ENCODE measurements around the gene IGSF21. TPM values are rescaled to one million over a fixed set of nuclear protein-coding genes. Genes with fewer than 3 reads are reported as not detected.

IGSF21 gene
- polyA plus RNA-seq, 4 donors: 0.23 to 0.75 (median 0.40) TPM

DNA sequence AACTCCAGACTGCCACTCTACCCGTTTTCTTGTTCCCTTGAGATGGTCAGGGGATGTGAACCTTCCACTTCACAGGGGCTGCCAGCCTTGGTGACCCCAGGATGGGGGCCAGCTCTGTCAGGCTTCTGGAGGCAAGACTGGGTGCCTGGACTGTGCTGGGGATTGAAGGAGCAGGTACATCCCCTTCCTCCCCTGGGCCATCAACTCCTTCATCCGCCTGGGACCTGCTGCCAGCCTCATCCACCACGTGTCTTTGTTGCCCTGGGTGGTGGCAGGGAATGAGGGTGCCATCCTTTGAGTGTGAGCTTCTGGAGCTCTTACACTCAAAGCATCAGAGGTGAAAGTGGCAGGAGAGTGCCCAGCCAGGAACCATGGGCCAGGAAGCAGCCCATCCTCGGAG lies 139.6 kb downstream of the IGSF21 start:
- no peak for DNase-seq (ENCODE audit: low read depth in 4 of 4, low spot score in 3 of 4)

DNA sequence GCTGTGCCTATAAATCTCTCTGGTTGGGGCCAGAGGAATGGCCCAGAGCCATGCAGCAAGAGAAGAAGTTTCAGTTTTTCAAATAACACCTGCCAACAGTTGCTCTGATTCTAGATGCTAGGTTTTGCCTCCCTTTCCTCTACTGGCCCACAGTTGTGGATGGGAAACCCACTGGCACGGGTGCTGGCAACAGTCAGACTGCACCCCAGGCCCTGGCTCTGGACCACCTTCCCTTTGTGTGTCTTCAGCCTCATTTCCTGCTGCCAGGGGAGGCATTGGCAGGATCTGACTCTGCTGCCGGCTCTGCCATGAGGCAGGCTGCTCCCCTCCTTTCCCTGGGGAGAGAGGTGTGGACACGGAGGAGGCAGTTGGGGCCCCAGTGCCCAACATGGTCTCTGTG lies 142.0 kb downstream of the IGSF21 start:
- DNase-seq (ENCODE audit: low read depth in 4 of 4, low spot score in 3 of 4): no peak

DNA sequence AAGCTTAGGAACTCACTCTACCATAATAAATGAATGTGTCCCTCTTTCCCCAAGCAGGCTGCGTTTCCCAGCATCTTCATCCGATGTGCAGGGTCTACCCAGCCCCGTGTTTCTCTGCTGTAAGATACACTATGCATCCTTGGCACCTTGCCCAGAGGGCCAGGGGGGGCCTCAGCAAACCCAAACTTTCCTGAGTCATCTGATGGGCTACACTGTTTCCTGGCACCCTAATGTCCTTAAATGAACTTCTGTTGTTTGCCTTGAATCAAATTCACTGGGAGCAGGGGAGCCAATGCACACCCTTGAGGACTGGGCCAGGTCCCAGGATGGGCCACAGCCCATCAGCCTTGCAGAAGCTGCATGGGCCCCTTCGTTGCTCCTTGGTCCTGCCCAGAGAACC lies 145.5 kb downstream of the IGSF21 start:
- no peak for DNase-seq (ENCODE audit: low read depth in 4 of 4, low spot score in 3 of 4)

DNA sequence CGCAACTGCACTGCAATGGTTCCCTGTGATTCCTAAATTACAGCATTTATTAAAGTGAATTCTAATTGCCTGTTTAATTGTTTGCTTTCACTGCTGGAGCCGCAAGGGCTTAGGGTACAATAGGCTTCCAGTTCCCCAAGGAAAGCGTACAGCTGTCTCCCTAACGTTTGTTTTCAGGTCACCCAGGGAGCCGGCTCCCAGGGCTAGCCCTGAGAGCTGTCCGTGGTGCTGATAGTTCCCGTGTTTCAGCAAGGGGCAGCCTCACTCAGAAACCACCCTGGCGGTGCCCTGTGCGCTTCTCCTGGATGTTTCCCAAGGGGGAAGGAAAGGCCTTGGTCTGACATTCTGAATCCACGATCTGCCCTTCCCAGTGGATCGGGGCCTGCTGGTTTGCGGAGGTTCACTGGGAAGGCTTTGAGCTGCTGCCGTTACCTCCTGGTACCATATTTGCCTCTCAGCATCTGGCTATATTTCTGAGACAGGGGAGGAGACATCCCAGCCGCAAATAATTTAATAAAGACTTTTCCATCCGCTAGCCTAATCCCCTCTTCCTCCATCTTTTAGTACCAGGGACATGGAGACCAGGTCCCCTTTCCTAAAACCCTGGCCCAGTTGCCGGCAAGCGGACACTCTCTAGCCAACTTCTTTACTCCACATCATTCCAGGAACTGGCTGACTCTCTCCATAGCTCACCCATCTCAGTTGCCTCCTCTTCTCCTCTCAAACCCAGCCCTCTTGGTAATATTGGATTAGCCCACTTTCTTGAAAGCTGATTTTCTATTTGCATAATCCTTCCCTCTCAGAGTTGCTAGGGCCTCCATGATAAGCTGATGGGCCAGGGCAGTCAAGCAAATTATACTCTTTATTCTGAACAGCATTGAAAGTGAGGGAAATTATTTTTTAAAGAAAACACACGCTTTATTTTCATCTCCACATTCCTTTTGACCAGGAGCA lies 149.0 kb downstream of the IGSF21 start:
- peak; percentile 59 to 79 (median 63) for DNase-seq (ENCODE audit: low read depth in 4 of 4, low spot score in 3 of 4)

DNA sequence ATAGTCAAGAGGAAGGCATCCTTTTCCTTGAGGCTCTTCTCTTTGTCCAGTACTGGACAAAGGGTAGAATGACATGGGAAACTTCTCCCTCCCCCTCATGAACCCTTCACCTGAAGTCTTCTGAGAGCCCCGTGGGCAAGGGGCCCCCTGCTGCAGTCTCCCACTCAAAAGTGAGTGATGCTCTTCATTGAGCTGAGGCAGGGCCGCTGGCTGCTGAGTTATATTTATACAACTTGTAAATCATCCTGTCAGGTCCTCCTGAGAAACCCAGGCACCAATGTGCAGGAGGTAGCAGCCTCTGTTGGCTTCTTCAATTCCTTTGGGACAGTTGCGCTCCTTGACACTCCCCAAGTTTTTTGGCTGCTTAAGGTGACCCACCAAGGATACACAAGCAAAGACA lies 150.2 kb downstream of the IGSF21 start:
- DNase-seq (ENCODE audit: low read depth in 4 of 4, low spot score in 3 of 4): no peak

DNA sequence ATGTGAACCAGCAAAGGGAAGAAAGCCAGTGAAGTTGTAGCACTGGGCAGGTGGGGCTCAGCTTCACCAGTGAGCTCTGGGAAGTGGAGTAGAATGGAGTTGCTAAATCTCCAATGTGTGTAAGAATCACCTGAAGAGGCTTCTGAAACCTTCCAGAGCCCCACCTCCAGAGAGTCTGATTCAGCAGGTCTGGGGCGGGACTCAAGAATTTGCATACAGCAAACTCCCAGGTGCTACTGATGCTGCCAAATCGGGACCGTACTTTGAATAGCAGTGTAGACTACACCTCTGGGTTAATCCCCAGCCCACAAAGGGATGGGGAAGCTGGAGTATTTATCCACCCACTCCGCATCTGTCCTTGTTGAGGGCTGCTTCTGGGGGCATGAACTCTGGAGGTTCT lies 154.3 kb downstream of the IGSF21 start:
- DNase-seq (ENCODE audit: low read depth in 4 of 4, low spot score in 3 of 4): no peak

DNA sequence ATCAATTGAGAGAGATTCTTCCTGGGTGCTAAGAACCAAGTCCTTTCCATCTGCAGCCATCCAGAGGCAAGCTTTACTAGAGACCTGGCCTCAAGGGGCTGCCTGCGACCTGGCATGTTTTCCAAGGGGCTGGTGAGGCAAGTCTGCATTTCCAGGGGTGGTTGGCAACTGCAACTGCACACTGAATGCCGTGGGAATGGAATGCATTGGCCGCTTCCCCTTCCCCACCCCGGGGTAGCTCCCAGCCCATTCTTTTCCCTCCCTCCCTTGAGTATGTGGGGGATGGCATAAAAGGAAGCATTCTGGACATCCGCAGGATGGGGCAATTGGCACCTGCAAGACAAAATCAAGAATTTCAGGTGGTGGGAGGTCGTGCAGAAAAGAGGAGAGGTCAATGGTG lies 155.1 kb downstream of the IGSF21 start:
- DNase-seq (ENCODE audit: low read depth in 4 of 4, low spot score in 3 of 4): no peak

DNA sequence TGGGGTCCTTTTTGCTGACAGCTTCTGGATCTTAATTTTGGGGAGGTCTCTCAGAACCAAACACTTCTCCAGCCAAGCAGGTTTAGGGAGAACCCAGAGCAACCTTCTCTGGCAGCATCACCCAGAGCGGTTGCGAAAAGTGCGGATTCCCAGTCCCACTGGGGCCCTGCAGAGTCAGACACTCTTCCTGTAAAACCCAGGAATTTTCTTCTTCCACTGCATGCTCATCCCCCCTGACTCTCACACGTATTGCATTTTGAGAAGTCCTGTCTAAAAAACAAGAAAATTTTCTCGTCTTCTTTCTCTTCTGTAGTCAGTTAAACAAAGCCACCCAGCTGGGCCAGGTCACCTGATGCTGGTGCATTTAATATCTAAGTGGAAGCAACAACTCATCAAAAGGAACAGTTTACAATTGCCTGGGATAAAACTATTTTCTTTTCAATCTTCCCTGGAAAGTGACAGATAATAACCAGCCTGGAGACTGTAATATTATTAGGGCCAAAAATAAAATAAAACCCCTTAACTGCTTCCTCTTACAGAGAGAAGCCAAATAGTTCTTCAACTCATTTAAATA lies 156.0 kb downstream of the IGSF21 start:
- DNase-seq (ENCODE audit: low read depth in 4 of 4, low spot score in 3 of 4): no peak

DNA sequence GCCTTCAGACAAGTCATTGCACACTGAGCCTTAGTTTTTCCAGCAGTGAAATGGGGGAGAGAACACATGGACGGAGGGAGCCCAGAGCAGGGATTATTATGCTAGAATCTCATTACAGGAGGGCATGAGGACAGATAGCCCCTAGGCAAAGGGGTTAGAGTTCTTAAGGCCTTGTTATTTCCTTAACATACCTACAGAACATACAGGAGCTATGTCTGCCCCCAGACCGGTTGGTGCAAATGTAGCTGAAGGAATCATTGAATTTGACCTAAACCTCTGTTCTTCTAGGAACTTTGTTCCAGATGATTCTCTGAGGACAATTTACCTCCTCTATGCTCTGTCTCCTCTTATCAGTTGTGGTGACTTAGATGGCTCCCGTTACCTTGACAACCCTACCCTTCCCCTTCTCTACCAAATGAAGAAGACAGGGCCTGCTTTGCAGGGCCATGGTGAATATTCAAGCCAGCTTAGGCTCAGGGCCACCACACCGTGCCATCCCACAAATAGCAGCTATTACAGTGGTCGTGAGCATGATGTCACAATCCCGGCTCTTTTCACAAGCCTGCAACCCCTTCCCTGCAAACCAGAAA lies 156.9 kb downstream of the IGSF21 start:
- DNase-seq (ENCODE audit: low read depth in 4 of 4, low spot score in 3 of 4): no peak

DNA sequence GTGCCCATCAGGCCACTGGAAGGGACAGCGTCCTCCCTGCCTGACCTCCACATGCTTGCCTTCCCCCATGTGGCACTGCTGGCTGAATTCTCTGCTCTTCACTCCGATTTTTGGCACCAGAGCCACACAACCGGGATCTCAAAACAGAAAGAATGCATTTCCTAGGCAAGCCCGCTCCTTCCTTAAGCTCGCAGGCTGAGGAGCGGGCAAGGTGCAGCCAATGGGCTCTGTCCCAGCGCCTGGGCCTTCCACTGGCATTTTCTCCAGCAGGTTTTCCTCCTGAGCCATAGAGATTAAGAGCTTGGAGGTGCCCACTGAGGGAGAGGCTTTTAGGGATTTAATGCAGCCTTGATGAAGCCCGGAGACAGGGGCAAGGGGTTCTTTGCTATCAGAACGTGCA lies 158.0 kb downstream of the IGSF21 start:
- no peak for DNase-seq (ENCODE audit: low read depth in 4 of 4, low spot score in 3 of 4)

DNA sequence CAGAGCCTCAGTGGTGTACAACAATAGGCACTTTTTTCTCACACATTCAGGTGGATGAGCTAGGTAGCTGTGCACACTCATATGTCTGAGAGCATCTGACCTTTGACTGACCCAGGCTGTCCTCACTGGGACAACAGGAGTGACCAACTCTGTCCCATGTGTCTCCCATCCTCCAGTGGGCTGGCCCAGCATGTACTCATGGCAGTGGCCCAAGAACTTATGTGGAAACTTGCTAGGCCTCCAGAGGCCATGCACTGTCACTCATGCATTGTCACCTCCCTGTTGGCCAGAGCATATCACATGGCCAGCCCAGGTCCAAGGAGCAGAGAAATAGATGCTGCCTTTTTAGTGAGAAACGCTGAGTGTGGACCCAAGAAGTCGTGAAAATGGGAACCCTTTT lies 158.8 kb downstream of the IGSF21 start:
- no peak for DNase-seq (ENCODE audit: low read depth in 4 of 4, low spot score in 3 of 4)

DNA sequence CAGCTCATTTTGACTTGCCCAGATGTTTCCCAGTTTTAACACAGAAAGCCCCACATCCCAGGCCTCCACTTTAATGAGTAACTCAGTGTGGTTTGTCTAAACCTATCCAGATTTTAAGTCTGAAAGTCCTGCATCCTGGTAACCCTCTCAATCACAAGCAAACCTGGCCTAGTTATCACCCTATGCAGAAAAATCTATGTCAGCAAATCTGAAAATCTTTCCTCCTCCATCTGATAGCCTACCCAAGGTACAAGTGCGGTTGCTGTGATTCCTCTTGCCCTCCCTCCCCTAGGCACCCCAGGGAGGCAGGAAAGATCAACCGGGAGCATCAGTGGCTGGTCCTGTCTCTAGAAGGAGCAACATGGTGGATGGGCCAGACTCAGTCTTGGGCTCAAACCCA lies 163.7 kb downstream of the IGSF21 start:
- no peak for DNase-seq (ENCODE audit: low read depth in 4 of 4, low spot score in 3 of 4)

DNA sequence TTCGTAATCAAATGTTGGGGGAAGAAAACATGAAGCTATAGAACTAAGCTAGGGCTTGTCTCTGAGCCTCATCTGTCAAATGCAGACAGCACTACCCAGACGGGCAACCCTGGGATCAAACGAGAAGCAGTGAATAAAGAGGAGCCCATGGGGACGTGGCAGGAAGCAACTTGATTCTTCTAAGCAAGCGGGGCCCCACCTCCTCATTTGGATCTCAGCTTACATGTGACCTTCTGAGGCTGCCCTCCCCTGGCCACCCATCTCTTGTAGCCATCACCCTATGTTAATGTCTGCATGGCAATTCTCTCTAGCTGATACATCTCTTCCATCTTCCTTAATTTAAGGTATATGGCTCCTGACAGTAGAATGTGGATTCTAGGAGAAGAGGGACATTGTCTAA lies 171.3 kb downstream of the IGSF21 start:
- no peak for DNase-seq (ENCODE audit: low read depth in 4 of 4, low spot score in 3 of 4)

DNA sequence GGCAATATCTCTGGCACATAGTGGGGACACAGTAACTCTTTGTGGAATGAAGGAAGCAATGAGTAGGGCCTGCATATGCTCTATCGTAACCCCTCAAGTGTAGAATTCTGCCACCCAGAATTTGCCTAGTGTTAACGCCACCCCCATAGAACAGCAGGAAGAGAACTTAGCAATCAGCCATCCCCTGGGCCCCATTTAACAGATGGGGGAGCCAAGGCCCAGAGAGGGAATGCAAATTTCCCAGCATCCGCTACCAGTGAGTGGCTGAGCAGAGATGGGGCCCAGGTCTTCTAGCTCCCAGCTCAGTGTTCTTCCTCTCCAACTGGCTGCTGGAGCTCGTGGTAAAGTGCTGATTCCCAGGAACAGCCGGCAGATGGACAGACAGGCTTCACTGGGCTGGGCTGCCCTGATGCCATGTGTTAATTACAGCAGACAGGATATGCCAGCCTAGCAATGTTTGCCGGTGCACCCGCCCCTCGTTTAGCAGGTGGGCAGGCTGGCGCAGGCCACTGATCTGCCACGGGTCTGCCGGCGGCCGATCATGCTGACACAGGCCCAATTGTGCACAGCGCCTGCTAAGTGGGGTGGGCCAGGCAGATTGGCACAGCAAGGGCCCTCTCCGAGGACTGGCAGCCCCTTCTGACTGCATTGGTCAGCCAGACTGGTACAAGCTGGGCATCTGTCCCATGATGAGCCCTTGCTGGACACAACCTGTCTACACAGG lies 171.9 kb downstream of the IGSF21 start:
- DNase-seq (ENCODE audit: low read depth in 4 of 4, low spot score in 3 of 4): no peak

DNA sequence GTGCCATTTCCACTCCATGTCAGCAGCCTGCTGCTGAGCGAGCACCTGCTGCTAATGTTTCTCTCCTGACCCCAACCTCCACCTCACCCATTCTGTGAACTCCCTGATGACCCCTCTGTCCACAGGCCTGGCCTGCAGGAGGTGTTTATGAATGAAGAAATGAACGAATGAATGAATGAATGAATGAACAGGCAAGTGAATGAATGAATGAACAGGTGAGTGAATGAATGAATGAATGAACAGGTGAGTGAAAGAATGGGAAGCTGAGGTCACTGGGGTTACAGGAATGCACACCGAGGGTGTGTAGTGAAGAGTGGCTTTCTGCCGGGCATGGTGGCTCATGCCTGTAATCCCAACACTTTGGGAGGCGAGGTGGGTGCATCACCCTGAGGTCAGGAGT lies 173.4 kb downstream of the IGSF21 start:
- no peak for DNase-seq (ENCODE audit: low read depth in 4 of 4, low spot score in 3 of 4)

DNA sequence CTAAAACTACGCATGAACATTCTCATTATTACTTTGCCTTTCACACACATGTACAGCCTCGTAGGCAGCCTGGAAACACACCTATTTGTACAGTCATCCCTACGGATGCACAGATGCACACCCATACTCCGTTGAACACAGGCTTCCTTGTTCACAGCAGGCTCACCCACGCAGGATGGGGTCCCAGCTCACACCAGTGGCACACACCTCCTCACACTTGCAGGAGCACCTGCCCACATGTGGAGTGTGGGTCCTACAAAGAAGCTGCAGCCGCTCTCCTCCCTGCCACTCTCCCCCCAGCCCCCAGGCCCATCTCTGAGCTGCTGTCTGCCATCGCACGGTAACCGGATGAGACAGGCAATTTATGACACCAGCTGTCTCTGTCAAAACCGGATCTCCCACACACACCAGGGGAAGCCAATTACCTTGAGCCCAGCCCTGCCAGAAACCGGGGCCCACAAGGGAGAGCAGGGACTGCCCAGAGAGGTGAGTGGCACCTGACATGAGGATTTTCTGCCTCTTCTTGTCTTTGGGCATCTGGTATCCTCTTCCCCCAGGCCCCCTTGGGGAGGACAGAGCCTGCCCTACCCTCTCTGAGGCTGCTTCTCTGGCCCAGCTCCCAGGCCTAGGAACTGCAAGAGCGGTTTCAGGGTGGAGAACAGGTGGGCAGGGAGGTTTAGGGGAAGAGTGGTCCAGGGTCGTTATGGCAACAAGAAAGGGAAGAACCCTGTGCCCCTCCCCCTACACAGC lies 175.4 kb downstream of the IGSF21 start:
- DNase-seq (ENCODE audit: low read depth in 4 of 4, low spot score in 3 of 4): no peak

DNA sequence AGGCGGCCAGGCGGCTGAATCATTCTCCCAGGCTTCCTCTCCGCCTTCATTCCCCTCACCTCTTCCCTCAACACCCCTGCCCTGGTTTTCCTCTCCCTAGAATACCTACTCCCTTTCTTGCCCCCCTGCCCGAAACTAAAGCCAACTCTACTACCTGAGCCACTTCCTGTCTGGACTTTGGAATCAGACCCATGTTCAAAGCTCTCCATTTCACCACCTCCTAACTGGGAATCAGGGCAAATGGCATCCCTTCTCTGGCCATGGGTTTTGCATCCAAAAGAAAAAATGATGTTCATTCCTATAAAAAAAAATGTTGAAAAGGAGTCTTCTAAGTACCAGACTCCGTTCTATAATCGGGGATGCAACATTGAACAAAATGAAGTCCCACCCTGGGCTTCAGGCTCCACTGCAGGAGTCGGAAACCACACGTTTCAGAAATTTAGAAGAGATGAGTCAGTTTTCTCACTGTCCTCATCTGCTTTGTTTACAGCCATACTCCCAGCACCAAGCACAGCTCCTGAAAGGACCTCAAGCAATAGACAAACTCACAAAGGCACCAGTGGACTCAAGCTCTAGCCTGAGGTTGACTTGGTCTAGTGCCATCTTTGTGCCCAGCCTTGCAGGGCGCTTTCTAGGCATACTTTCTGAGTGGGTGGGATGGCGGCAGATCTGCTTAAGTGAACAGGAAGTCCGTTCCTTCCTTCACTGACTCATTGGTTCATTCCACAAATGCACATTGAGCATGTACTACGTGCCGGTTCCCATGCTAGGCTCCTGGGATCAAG lies 176.2 kb downstream of the IGSF21 start:
- DNase-seq (ENCODE audit: low read depth in 4 of 4, low spot score in 3 of 4): no peak

DNA sequence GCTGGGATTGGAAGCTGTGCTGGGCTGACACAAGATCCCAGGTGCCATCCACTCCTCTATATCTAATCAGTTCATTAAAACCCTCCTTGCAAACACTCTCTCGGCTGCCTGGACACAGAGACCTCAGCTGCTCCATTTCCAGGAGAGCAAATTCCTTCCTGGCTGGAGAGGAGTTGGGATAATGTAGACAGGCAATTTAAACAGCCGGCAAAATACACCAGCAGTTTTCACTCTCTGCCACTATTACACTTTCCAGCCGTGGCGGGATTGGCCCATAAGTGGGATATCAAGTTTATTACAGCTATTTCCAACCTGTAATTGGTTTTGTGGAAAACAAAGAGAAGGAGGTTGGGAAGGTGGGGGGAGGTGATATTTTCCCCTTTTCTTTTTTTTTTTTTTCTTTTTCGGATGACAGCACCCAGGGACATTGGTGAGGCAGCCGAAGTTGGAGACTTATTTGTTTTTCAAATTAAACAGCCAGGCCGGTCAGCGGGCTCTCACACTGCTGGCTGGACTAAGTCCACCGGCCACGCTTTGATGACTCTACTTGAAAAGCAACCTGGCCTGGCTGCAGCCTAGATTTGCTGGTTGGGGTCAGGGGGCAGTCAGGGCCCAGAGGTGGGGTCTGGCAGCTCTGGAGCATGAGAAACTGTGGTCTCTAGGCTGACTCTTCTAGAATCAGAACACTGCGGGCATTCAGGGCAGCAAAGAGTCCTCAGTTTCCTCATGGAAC lies 177.4 kb downstream of the IGSF21 start:
- DNase-seq (ENCODE audit: low read depth in 4 of 4, low spot score in 3 of 4): no peak

DNA sequence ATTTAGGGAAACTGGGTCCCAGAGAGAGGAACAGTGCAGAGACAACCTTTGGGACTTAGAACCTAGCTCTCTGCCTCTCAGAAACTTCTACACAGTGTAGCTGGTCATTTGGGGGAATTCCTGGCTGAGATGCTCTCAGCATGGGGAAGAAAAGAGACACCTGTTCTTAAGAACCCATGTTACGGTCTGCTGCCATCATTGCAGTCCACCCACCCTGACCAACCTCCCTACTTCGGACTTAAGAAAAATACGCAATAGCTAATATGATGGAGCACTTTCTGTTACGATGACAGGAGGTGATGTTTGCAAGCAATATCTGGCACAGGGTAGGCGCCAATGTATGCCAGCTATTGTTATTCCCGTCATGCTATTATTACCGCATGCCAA lies 177.9 kb downstream of the IGSF21 start:
- no peak for DNase-seq (ENCODE audit: low read depth in 4 of 4, low spot score in 3 of 4)
